Activated CD4-positive, alpha-beta T cell treated with anti-CD3 and anti-CD28 coated beads, Interleukin-2, Interleukin-4, amounts not matched to agents 100 ng/mL and 50 ng/mL, durations not matched to agents 16 hours and 8 hours (primary cell): Measurements from ENCODE around the gene GLOD4.
A peak's percentile ranks its signal among the peaks of the same experiment; 100 is the strongest.
"Not testable (repeated sequence)": the region's sequence is repeated elsewhere in the genome, so short reads cannot be mapped to it uniquely, and the experiment has no call there.

Experiments
- DNase-seq: peaks from one replicate; pipeline ENCODE4 v3.0.0-alpha.2; 2020; ENCODE audit warnings: low spot score

GLOD4 gene

DNA sequence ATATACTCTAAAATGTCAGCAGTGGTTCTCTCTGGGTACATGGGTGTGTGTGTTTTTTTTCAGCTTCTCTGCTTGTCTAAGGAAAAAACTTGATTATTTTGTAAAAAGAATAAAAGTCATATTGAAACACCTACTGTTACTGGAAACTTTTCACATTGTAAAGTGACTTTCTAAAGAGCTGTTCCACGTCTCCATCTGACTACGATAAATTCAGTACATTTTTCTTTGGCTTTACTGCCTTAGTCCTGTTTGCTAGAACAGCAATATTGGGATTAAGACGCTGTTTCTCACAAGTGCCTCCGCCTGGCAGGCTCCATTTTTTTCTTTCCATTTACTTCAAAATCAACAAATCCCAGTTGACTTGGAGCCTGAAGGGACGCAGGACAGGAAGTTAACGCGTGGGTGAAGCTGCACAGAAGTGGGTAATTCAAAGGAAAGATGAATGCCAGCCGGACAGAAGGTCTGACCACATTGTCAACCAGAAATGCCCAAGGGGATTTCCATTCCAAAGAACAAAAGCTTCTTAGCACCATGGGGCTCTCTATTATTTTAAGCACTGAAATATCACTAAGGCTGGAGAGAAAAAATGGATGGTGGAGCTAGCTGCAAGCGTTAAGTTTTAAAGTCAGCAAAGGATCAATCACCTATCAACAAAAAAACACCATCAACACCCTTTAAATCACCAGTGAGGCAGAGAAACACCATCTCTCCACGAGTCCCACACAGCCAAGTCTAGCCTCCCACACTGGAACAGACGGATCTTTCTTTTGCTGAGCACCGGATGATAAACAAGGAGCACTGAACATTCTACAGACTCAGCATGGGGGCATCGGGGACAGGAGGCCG, 8.4 kb downstream of the GLOD4 start:
- DNase-seq, result peak; percentile 40

DNA sequence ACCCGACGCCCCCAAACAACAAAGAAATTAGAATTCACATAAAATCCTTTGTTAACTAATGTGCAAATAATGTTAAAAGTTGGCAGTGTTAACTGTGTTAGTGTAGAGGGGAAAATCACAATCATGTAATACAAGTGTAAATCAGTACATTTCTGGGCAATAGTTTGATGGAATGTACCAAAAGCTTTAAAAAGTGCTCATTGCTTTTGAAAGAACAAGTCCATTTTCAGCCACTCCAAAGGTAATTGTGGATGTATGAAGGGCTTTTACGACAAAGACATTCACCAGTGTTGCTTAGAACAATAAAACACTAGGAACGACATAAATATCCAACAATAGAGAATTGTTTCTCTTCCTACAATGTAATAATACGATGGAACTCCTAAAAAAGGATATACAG, 9.1 kb downstream of the GLOD4 start:
- DNase-seq, result no peak

DNA sequence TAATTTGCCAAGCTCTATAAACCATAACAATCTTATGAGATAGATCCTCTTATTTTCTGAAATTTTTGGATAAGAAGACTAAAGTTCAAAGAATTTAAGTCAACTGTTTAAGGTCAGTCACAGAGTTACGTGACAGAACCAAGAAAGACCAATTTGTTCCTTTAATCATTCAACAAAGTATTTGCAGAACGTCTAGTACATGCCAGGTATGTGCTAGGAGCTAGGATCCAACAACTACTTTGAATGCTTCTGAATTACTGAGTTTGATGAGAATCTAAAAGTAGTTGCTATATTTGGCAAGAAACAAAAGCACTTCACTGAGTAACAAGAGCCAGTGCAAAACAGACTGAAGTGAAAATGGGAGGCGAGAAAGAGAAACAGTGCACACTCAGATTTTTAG, 15.0 kb downstream of the GLOD4 start:
- DNase-seq, result no peak

DNA sequence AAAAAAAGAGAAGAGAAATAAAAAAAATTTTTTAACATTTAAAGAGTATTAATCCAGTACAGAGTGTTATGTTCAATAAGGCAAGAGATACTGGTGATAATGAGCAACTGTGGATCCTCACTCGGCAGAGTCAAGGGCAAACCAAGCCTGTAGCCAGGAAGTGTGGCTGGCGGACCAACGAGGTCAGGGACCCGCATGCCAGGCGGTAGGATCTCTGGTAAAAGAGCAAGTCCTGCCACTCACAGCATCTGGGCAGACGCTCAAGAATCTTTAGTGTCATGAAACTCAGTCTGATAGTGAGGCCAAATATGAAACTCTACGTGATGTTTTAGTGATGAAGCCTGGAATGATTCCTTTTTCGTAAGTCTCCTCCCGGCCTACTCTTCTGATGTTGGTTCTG, 21.7 kb downstream of the GLOD4 start:
- no peak for DNase-seq

DNA sequence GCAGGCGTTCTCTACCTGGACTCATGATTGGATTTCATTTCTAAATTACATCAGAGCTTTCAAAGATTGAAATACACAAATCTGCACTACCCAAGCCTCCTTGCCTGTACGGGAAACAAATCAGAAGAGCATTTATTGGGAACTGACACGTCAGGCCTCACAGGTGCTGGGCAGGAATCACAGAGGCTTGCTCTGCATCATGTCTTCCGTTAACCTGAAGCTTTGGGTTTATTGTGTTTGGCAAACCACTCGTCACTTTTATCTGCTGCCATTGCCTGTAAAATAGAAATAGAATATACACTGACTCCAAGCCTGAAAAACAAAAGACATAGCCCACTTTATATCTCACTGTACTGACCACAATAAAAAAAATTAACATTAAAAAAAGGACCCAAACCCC, 22.1 kb downstream of the GLOD4 start:
- DNase-seq, result no peak

DNA sequence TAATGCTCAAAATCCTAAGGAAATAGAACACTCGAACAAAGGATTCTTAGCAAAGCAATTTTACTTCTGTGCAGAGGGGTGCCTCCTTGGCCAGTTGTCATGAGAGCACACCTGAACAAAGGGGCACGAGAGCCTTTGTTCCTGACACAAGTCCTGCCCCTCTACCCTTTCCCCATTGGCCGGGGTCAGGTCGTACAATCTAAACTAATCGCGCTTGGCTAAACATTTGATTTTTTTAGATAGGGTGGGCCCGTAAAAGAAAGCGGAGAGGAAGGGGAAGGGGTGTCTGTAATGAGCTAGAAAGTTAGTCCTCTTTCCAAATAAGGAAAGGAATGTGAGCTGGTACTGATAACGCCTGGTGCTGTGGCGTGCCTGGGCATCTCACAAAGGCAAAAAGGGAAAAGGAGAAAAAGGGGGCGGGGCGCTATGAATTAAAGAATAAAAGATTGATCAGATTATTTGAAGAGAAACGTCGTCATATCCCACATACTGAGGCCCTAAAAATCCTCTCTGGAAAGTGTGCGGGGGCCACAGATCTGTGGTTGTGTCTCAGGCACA, 26.0 kb downstream of the GLOD4 start:
- DNase-seq, result not testable (repeated sequence)

DNA sequence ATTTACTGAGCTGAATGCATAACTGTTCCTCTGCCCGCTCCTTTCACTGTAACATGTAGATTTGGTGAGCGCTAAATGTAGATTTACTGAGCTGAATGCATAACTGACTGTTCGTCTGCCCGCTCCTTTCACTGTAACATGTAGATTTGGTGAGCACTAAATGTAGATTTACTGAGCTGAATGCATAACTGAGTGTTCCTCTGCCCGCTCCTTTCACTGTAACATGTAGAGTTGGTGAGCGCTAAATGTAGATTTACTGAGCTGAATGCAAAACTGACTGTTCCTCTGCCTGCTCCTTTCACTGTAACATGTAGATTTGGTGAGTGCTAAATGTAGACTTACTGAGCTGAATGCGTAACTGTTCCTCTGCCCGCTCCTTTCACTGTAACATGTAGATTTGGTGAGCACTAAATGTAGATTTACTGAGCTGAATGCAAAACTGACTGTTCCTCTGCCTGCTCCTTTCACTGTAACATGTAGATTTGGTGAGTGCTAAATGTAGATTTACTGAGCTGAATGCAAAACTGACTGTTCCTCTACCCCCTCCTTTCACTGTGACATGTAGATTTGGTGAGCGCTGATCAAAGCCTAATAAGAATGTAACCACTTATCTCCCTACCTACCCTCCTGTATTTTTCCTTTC, 26.6 kb downstream of the GLOD4 start:
- not testable (repeated sequence) for DNase-seq

GRCh38 chr17:753418-753817, 28.7 kb downstream of the GLOD4 start:
- no peak for DNase-seq

DNA sequence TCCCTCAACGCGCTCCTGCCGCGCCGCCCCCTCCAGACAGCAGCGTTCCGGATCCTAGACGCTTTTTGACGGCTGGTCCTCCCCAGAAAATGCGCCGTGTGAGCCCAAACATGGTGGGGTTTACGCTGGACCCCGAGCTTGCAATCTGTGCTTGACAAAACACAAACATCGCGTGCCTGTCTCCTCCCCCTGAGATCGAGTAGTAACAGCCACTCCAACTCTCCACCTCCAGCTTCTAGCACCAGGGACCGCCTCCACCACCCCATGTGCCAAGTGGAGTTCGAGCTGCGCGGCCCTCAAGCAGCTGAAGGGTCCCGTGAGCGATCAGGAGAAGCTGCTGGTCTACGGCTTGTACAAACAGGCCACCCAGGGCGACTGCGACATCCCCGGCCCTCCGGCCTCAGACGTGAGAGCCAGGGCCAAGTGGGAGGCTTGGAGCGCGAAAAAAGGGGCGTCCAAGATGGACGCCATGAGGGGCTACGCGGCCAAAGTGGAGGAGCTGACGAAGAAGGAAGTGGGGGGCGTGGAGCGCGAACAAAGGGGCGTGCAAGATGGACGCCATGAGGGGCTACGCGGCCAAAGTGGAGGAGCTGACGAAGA, 29.4 kb downstream of the GLOD4 start:
- DNase-seq, result no peak

GRCh38 chr17:752002-752619, 30.0 kb downstream of the GLOD4 start, which contains the start of gene GEMIN4:
Gene GEMIN4 (minus strand): TSS chr17:752264. CDS start chr17:752142, 122 bp downstream.
- peak; percentile 97 for DNase-seq

- peak; percentile 56 for DNase-seq
Measured at GRCh38 chr17:751269-752001, 30.6 kb downstream of the GLOD4 start.

GRCh38 chr17:750431-751037, 31.5 kb downstream of the GLOD4 start:
- no peak for DNase-seq

- DNase-seq, result not testable (repeated sequence)
Measured at GRCh38 chr17:749359-749758, 32.7 kb downstream of the GLOD4 start.

DNA sequence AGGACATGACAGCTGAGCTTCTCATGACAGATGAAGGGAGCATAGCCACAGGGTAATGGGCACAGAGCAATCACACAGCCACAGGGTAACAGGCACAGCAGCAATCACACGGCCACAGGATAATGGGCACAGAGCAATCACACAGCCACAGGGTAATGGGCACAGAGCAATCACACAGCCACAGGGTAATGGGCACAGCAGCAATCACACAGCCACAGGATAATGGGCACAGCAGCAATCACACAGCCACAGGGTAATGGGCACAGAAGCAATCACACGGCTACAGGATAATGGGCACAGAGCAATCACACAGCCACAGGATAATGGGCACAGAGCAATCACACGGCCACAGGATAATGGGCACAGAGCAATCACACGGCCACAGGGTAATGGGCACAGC, 33.5 kb downstream of the GLOD4 start:
- DNase-seq, result not testable (repeated sequence)

DNA sequence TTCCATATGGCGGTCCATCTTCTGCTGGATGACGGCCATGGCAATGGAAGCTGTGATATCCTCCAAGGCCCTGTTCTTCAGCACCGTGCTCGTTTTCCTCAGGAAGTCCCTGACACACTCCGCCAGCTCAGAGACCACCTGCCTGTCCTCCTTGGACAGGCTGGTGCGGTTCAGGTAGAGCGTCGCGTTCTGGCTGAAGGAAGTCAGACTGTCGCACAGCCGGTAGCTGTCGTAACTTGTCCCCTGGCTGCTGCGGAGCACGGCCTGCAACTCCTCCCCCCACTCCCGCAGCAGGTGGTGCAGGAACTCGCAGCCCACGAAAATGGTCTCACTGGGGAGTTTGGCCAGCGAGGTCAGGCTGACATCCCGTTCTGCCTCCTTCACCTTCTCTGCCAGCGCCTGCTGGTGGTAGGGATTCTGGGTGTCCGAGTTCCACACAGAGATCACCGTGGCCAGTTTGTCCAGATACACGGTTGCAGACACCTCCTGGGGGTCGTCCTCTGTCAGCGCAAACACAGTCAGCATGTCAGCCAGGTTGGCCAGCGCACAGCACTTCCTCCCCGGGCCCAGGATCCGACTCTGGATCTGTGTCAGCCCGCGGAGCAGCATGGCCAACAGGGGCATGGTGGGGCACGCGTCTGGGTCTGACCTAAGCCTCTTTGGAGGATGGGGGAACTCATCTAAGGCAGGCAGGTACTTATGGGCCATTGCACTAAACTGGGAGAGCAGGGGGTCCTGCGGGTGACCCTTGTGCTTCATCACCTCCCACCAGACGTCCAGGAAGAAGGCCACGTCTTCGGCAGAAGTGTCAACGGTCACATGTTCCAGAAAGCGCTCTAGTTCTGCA, 35.1 kb downstream of the GLOD4 start:
- DNase-seq, result no peak

GRCh38 chr17:746181-746580, 35.9 kb downstream of the GLOD4 start:
- no peak for DNase-seq

DNA sequence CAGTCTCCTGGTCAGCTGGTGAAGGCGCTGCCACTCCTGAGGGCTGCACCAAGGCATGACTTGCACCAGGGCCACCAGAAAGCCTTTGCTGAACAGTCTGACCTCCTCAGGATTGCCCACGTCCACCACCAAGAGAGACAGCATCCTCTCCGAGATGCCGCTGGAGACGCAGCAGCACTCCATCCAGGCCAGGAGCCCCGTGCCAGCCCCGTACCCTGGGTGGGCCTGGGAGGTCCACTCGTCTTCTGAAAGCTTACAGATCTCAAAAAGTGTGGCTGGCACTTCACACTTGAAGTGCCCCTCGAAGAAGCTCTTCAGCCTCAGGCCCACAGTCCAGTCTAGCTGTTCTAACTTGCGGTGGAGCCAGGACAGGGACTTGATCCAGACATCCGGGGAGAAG, 36.7 kb downstream of the GLOD4 start:
- no peak for DNase-seq

- no peak for DNase-seq
Measured at GRCh38 chr17:744937-745336, 37.1 kb downstream of the GLOD4 start.

DNA sequence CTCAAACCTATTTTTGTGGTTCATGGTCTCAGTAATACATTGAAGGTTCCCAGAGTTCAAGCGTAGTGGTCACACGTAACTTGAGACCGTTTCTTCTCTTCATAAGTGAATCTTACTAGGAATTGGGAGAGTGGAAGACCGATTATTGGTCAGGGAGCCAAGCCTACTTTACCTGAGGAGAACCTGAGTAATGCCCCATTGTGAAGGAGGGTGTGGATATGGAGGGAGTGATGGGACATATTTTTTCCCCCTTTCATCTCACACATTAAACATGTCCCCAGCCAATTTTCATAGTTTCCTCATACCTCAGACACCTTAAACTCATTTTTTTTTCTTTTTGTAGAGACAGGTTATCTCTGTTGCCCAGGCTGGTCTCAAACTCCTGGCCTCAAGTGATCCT, 38.9 kb downstream of the GLOD4 start:
- no peak for DNase-seq

- DNase-seq, result no peak
Measured at GRCh38 chr17:742147-742793, 39.8 kb downstream of the GLOD4 start.
